ENCODE results near the gene CFAP46.

CFAP46 gene

GRCh38 chr10:132912713-132913558, 29.4 kb downstream of the CFAP46 start:
- Histone ChIP-seq H3K4ac (ENCODE audit: low read length) (peak overlapping the region; percentile 69), H3K18ac (ENCODE audit: low read length) (peak overlapping the region; percentile 91), H2BK120ac (ENCODE audit: low read depth, low read length) (no peak overlapping the region), H3K27me3 (ENCODE audit: control insufficient read depth in 3 of 3, insufficient read depth in 3 of 3, low read depth in 1 of 3, low read length in 3 of 3) (no peaks in the 10 kb centered on the region), H3K23ac (ENCODE audit: low read depth, low read length, poor library complexity) (peak overlapping the region; percentile 50), H3K4me1 (ENCODE audit: control insufficient read depth in 2 of 2, insufficient read depth in 1 of 2, low read depth in 1 of 2, low read length in 2 of 2) (peaks cover 0 to 9% of the 10 kb centered on the region in 2 donors), H2BK5ac (ENCODE audit: low read length) (no peak overlapping the region), H2AFZ (ENCODE audit: low read length) (no peak overlapping the region), H2BK15ac (ENCODE audit: low read length) (peak overlapping the region; percentile 81), H3K79me1 (ENCODE audit: low read depth, low read length) (peaks cover 2% of the 10 kb centered on the region), H3K4me3 (ENCODE audit: low read length in 2 of 2) (no peak overlapping the region), H2BK12ac (ENCODE audit: low read length) (peak overlapping the region; percentile 78), H3K27ac (replicated peaks; ENCODE audit: low read length) (no peak overlapping the region), H3K36me3 (replicated peaks in 1 of 2; ENCODE audit: control insufficient read depth in 2 of 2, insufficient read depth in 2 of 2, low read length in 2 of 2) (no peaks in the 10 kb centered on the region), H2AK5ac (ENCODE audit: low read depth, low read length) (peak overlapping the region; percentile 63), H3K9me3 (replicated peaks in 1 of 2; ENCODE audit: control insufficient read depth in 2 of 2, insufficient read depth in 1 of 2, low read depth in 1 of 2, low read length in 2 of 2) (peaks cover 0 to 3% of the 10 kb centered on the region in 2 donors), H3K14ac (ENCODE audit: low read length) (peak overlapping the region; percentile 85), H3K4me2 (ENCODE audit: insufficient read depth, low read length, poor library complexity, severe bottlenecking) (no peak overlapping the region), H4K91ac (ENCODE audit: low read depth, low read length, poor library complexity) (peak overlapping the region; percentile 40), H3K9ac (ENCODE audit: low read depth, low read length, poor library complexity) (peak overlapping the region; percentile 66), H4K8ac (ENCODE audit: low read depth, low read length) (no peak overlapping the region)
- DNase-seq (ENCODE audit: low spot score): peak; percentile 15
- WGBS, 2 donors (ENCODE audit: extremely low coverage in 2 of 2, insufficient read length in 2 of 2, insufficient replicate concordance in 1 of 2): no CpG with 5 or more reads among the region's 46 CpGs

- Histone ChIP-seq H3K18ac (ENCODE audit: low read length) (no peak overlapping the region), H3K4me3 (ENCODE audit: low read length in 2 of 2) (no peak overlapping the region), H3K36me3 (replicated peaks in 1 of 2; ENCODE audit: control insufficient read depth in 2 of 2, insufficient read depth in 2 of 2, low read length in 2 of 2) (no peaks in the 10 kb centered on the region), H4K8ac (ENCODE audit: low read depth, low read length) (no peak overlapping the region), H2AFZ (ENCODE audit: low read length) (no peak overlapping the region), H4K91ac (ENCODE audit: low read depth, low read length, poor library complexity) (no peak overlapping the region), H2BK15ac (ENCODE audit: low read length) (no peak overlapping the region), H3K9ac (ENCODE audit: low read depth, low read length, poor library complexity) (no peak overlapping the region), H3K27ac (replicated peaks; ENCODE audit: low read length) (no peak overlapping the region), H2BK5ac (ENCODE audit: low read length) (no peak overlapping the region), H3K4me1 (ENCODE audit: control insufficient read depth in 2 of 2, insufficient read depth in 1 of 2, low read depth in 1 of 2, low read length in 2 of 2) (peaks cover 0 to 9% of the 10 kb centered on the region in 2 donors), H3K23ac (ENCODE audit: low read depth, low read length, poor library complexity) (no peak overlapping the region), H3K4ac (ENCODE audit: low read length) (no peak overlapping the region), H3K4me2 (ENCODE audit: insufficient read depth, low read length, poor library complexity, severe bottlenecking) (no peak overlapping the region), H2BK120ac (ENCODE audit: low read depth, low read length) (no peak overlapping the region), H2BK12ac (ENCODE audit: low read length) (no peak overlapping the region), H3K9me3 (replicated peaks in 1 of 2; ENCODE audit: control insufficient read depth in 2 of 2, insufficient read depth in 1 of 2, low read depth in 1 of 2, low read length in 2 of 2) (peaks cover 0 to 3% of the 10 kb centered on the region in 2 donors), H2AK5ac (ENCODE audit: low read depth, low read length) (no peak overlapping the region), H3K14ac (ENCODE audit: low read length) (no peak overlapping the region), H3K27me3 (ENCODE audit: control insufficient read depth in 3 of 3, insufficient read depth in 3 of 3, low read depth in 1 of 3, low read length in 3 of 3) (no peaks in the 10 kb centered on the region), H3K79me1 (ENCODE audit: low read depth, low read length) (peaks cover 2% of the 10 kb centered on the region)
- WGBS, 2 donors (ENCODE audit: extremely low coverage in 2 of 2, insufficient read length in 2 of 2, insufficient replicate concordance in 1 of 2): no CpG with 5 or more reads among the region's 7 CpGs
- DNase-seq (ENCODE audit: low spot score): no peak
Observed at GRCh38 chr10:132912225-132912712, 30.1 kb downstream of the CFAP46 start.

GRCh38 chr10:132911786-132912097, 30.6 kb downstream of the CFAP46 start:
- H4K8ac ChIP-seq (ENCODE audit: low read depth, low read length): no peak overlapping the region
- no peaks in the 10 kb centered on the region for H3K27me3 ChIP-seq (ENCODE audit: control insufficient read depth in 3 of 3, insufficient read depth in 3 of 3, low read depth in 1 of 3, low read length in 3 of 3)
- no peak overlapping the region for H3K4me2 ChIP-seq (ENCODE audit: insufficient read depth, low read length, poor library complexity, severe bottlenecking)
- H3K36me3 ChIP-seq (replicated peaks in 1 of 2; ENCODE audit: control insufficient read depth in 2 of 2, insufficient read depth in 2 of 2, low read length in 2 of 2): no peaks in the 10 kb centered on the region
- no peak for DNase-seq (ENCODE audit: low spot score)
- no peak overlapping the region for H2BK120ac ChIP-seq (ENCODE audit: low read depth, low read length)
- H2BK5ac ChIP-seq (ENCODE audit: low read length): no peak overlapping the region
- no peak overlapping the region for H3K4me3 ChIP-seq (ENCODE audit: low read length in 2 of 2)
- no peak overlapping the region for H2BK12ac ChIP-seq (ENCODE audit: low read length)
- no peak overlapping the region for H3K4ac ChIP-seq (ENCODE audit: low read length)
- no peak overlapping the region for H3K23ac ChIP-seq (ENCODE audit: low read depth, low read length, poor library complexity)
- WGBS, 2 donors (ENCODE audit: extremely low coverage in 2 of 2, insufficient read length in 2 of 2, insufficient replicate concordance in 1 of 2): no CpG with 5 or more reads among the region's 9 CpGs
- H2AK5ac ChIP-seq (ENCODE audit: low read depth, low read length): no peak overlapping the region
- H3K79me1 ChIP-seq (ENCODE audit: low read depth, low read length): peaks cover 2% of the 10 kb centered on the region
- peak overlapping the region; percentile 11 for H3K18ac ChIP-seq (ENCODE audit: low read length)
- no peak overlapping the region for H2AFZ ChIP-seq (ENCODE audit: low read length)
- H3K9ac ChIP-seq (ENCODE audit: low read depth, low read length, poor library complexity): no peak overlapping the region
- H3K9me3 ChIP-seq (replicated peaks in 1 of 2; ENCODE audit: control insufficient read depth in 2 of 2, insufficient read depth in 1 of 2, low read depth in 1 of 2, low read length in 2 of 2): peaks cover 0 to 3% of the 10 kb centered on the region in 2 donors
- H3K4me1 ChIP-seq (ENCODE audit: control insufficient read depth in 2 of 2, insufficient read depth in 1 of 2, low read depth in 1 of 2, low read length in 2 of 2): peaks cover 0 to 9% of the 10 kb centered on the region in 2 donors
- no peak overlapping the region for H2BK15ac ChIP-seq (ENCODE audit: low read length)
- H4K91ac ChIP-seq (ENCODE audit: low read depth, low read length, poor library complexity): no peak overlapping the region
- H3K27ac ChIP-seq (replicated peaks; ENCODE audit: low read length): no peak overlapping the region
- H3K14ac ChIP-seq (ENCODE audit: low read length): no peak overlapping the region

- peak overlapping the region; percentile 60 for H3K23ac ChIP-seq (ENCODE audit: low read depth, low read length, poor library complexity)
- DNase-seq (ENCODE audit: low spot score): no peak
- peak overlapping the region; percentile 89 for H3K14ac ChIP-seq (ENCODE audit: low read length)
- peaks cover 2% of the 10 kb centered on the region for H3K79me1 ChIP-seq (ENCODE audit: low read depth, low read length)
- no peak overlapping the region for H3K4ac ChIP-seq (ENCODE audit: low read length)
- peak overlapping the region; percentile 20 for H2BK15ac ChIP-seq (ENCODE audit: low read length)
- H3K36me3 ChIP-seq (replicated peaks in 1 of 2; ENCODE audit: control insufficient read depth in 2 of 2, insufficient read depth in 2 of 2, low read length in 2 of 2): no peaks in the 10 kb centered on the region
- no peaks in the 10 kb centered on the region for H3K27me3 ChIP-seq (ENCODE audit: control insufficient read depth in 3 of 3, insufficient read depth in 3 of 3, low read depth in 1 of 3, low read length in 3 of 3)
- no peak overlapping the region for H3K9ac ChIP-seq (ENCODE audit: low read depth, low read length, poor library complexity)
- no peak overlapping the region for H2AK5ac ChIP-seq (ENCODE audit: low read depth, low read length)
- no CpG with 5 or more reads among the region's 37 CpGs for WGBS, 2 donors (ENCODE audit: extremely low coverage in 2 of 2, insufficient read length in 2 of 2, insufficient replicate concordance in 1 of 2)
- H3K9me3 ChIP-seq (replicated peaks in 1 of 2; ENCODE audit: control insufficient read depth in 2 of 2, insufficient read depth in 1 of 2, low read depth in 1 of 2, low read length in 2 of 2): peaks cover 0 to 3% of the 10 kb centered on the region in 2 donors
- H4K8ac ChIP-seq (ENCODE audit: low read depth, low read length): no peak overlapping the region
- H3K18ac ChIP-seq (ENCODE audit: low read length): peak overlapping the region; percentile 85
- no peak overlapping the region for H4K91ac ChIP-seq (ENCODE audit: low read depth, low read length, poor library complexity)
- no peak overlapping the region for H2AFZ ChIP-seq (ENCODE audit: low read length)
- H2BK120ac ChIP-seq (ENCODE audit: low read depth, low read length): no peak overlapping the region
- no peak overlapping the region for H3K27ac ChIP-seq (replicated peaks; ENCODE audit: low read length)
- H3K4me2 ChIP-seq (ENCODE audit: insufficient read depth, low read length, poor library complexity, severe bottlenecking): no peak overlapping the region
- H3K4me3 ChIP-seq (ENCODE audit: low read length in 2 of 2): no peak overlapping the region
- no peak overlapping the region for H2BK5ac ChIP-seq (ENCODE audit: low read length)
- H3K4me1 ChIP-seq (ENCODE audit: control insufficient read depth in 2 of 2, insufficient read depth in 1 of 2, low read depth in 1 of 2, low read length in 2 of 2): peaks cover 0 to 9% of the 10 kb centered on the region in 2 donors
- no peak overlapping the region for H2BK12ac ChIP-seq (ENCODE audit: low read length)
Observed at GRCh38 chr10:132910901-132911785, 31.2 kb downstream of the CFAP46 start.

Measured in neuronal stem cell (in vitro differentiated cells).